DOHH2 (cell line): Measurements from ENCODE around the gene APEH.

Experiments used
- EZH2phosphoT487 ChIP-seq: fragments of 200-600 bp; sonication (generic); IDR thresholded peaks from 2 replicates; pipeline ENCODE4 v1.6.1; 2017; ENCODE audit warnings: borderline replicate concordance, mild to moderate bottlenecking, antibody characterized with exemption, low read length, moderate library complexity, mixed read lengths
- TF ChIP-seq, protein P1 (sequence below): fragments of 200-600 bp; sonication (generic); IDR thresholded peaks from one replicate; pipeline ENCODE4 v1.5.1; 2014; ENCODE audit warnings: antibody characterized with exemption, mild to moderate bottlenecking, low read depth, low read length; ENCODE audit not compliant: poor library complexity, severe bottlenecking

DNA sequence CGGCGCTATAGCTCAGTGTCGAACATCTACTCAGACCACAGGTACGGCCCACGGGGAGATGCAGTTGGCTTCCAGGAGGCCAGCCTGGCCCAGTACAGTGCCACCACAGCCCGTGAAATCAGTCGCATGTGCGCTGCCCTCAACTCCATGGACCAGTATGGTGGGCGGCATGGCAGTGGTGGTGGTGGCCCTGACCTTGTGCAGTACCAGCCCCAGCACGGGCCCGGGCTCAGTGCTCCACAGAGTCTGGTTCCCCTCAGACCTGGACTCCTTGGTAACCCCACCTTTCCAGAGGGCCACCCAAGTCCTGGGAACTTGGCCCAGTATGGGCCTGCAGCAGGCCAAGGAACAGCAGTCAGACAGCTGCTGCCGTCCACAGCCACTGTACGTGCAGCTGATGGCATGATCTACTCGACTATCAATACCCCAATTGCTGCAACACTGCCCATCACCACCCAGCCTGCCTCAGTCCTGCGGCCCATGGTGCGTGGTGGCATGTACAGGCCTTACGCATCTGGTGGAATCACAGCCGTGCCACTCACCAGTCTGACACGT lies 18.3 kb upstream of the APEH start:
- TF ChIP-seq, protein P1, sequence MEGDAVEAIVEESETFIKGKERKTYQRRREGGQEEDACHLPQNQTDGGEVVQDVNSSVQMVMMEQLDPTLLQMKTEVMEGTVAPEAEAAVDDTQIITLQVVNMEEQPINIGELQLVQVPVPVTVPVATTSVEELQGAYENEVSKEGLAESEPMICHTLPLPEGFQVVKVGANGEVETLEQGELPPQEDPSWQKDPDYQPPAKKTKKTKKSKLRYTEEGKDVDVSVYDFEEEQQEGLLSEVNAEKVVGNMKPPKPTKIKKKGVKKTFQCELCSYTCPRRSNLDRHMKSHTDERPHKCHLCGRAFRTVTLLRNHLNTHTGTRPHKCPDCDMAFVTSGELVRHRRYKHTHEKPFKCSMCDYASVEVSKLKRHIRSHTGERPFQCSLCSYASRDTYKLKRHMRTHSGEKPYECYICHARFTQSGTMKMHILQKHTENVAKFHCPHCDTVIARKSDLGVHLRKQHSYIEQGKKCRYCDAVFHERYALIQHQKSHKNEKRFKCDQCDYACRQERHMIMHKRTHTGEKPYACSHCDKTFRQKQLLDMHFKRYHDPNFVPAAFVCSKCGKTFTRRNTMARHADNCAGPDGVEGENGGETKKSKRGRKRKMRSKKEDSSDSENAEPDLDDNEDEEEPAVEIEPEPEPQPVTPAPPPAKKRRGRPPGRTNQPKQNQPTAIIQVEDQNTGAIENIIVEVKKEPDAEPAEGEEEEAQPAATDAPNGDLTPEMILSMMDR, result no peak
- TF ChIP-seq EZH2phosphoT487, result no peak
